Small intestine (tissue), 7 donors: ENCODE results near the gene ITGB1BP1. TPM values are rescaled to one million over a fixed set of nuclear protein-coding genes. Genes with fewer than 3 reads are reported as not detected.

Source experiments
- DNase-seq, 2 donors: peaks; one replicate each; pipeline versions ENCODE4 v3.0.0 to v3.0.0-alpha.2; 2013
- FAIRE-seq: peaks from 2 replicates; lab custom pipeline; 2012; peaks lifted over from hg19 to GRCh38; lab: Jason Lieb, UNC
- H3K27ac ChIP-seq, 3 donors: one replicate each; pipeline ENCODE4 v1.5.1; 2013; ENCODE audit warnings: low read length in 2 of 3, mild to moderate bottlenecking in 2 of 3, control low read depth in 1 of 3, inconsistent platforms in 1 of 3, low read depth in 1 of 3, moderate library complexity in 1 of 3
- H3K27me3 ChIP-seq, 3 donors: one replicate each; pipeline ENCODE4 v1.6.1; 2013; ENCODE audit warnings: low read length in 3 of 3, inconsistent platforms in 1 of 3; ENCODE audit not compliant: control insufficient read depth in 3 of 3, insufficient read depth in 3 of 3
- H3K36me3 ChIP-seq, 3 donors: one replicate each; pipeline ENCODE4 v1.6.1; 2013; ENCODE audit warnings: low read length in 3 of 3, inconsistent platforms in 1 of 3, low read depth in 1 of 3, mild to moderate bottlenecking in 1 of 3, moderate library complexity in 1 of 3; ENCODE audit not compliant: control insufficient read depth in 3 of 3, insufficient read depth in 2 of 3
- H3K4me1 ChIP-seq, 3 donors: one replicate each; pipeline ENCODE4 v1.6.1; 2013; ENCODE audit warnings: low read length in 2 of 3, inconsistent platforms in 1 of 3, low read depth in 1 of 3, mild to moderate bottlenecking in 1 of 3, moderate library complexity in 1 of 3; ENCODE audit not compliant: control insufficient read depth in 3 of 3, insufficient read depth in 2 of 3
- H3K4me3 ChIP-seq, 3 donors: one replicate each; pipeline ENCODE4 v1.5.1; 2013; ENCODE audit warnings: low read length in 3 of 3, control low read depth in 1 of 3, inconsistent platforms in 1 of 3, low read depth in 1 of 3, mild to moderate bottlenecking in 1 of 3, moderate library complexity in 1 of 3
- H3K9me3 ChIP-seq, 2 donors: one replicate each; pipeline ENCODE4 v1.6.1; 2013; ENCODE audit warnings: low read depth in 1 of 2, low read length in 1 of 2; ENCODE audit not compliant: control insufficient read depth in 2 of 2, insufficient read depth in 1 of 2
- WGBS, 3 donors: extraction: QIAGEN DNeasy Blood & Tissue Kit; methylation state at CpG; one replicate each; pipeline ENCODE4 v1.1.7; 2013; 5-methylcytosine and 5-hydroxymethylcytosine counted together
- polyA plus RNA-seq, 4 donors: library from polyadenylated mRNA; stranded (reverse) in 3 of 4; unstranded in 1 of 4; fragments of 200-250 nt in 3 of 4; fragments of 120-200 nt in 1 of 4; gene quantifications; one replicate each; pipeline versions ENCODE4 v1.2.1 to v1.2.3, GENCODE V29; 2013
- donor health status: healthy with polysubstance abuse.
- donor health status: control.
- donor health status: control.
- donor health status: Bipolar disorder and iron deficiency.
- donor health status: healthy.

The ITGB1BP1 gene
- polyA plus RNA-seq, 4 donors, result 30.6 to 50.8 (median 35.2) TPM

- Histone ChIP-seq H3K36me3 (peaks cover 0 to 52% (median 2%) of the 10 kb centered on the region in 3 donors), H3K9me3 (no peaks in the 10 kb centered on the region), H3K27me3 (no peaks in the 10 kb centered on the region), H3K4me1 (no peaks in the 10 kb centered on the region), H3K27ac (no peak overlapping the region), H3K4me3 (no peak overlapping the region)
- WGBS, 3 donors, result 81 to 84% (median 81%) methylated on average over 7 of the region's 7 CpGs
- DNase-seq (no peak), FAIRE-seq (no peak)
Observed at GRCh38 chr2:9412781-9413180, 10.5 kb downstream of the ITGB1BP1 start.

GRCh38 chr2:9410108-9410507 lies 13.2 kb downstream of the ITGB1BP1 start:
- Histone ChIP-seq H3K4me3 (no peak overlapping the region), H3K27ac (no peak overlapping the region), H3K4me1 (no peaks in the 10 kb centered on the region), H3K36me3 (peaks cover 0 to 49% (median 5%) of the 10 kb centered on the region in 3 donors), H3K27me3 (no peaks in the 10 kb centered on the region), H3K9me3 (no peaks in the 10 kb centered on the region)
- no peak for DNase-seq
- FAIRE-seq, result no peak
- 96 to 100% (median 97%) methylated on average over 3 of the region's 3 CpGs for WGBS, 3 donors

- DNase-seq (no peak), FAIRE-seq (no peak)
- Histone ChIP-seq H3K9me3 (no peaks in the 10 kb centered on the region), H3K4me3 (no peak overlapping the region), H3K4me1 (no peaks in the 10 kb centered on the region), H3K27me3 (no peaks in the 10 kb centered on the region), H3K27ac (no peak overlapping the region), H3K36me3 (peaks cover 0 to 42% (median 5%) of the 10 kb centered on the region in 3 donors)
- 79 to 88% (median 82%) methylated on average over 9 of the region's 9 CpGs for whole genome bisulfite sequencing, 3 donors
Observed at GRCh38 chr2:9408641-9409151, 14.6 kb downstream of the ITGB1BP1 start.

GRCh38 chr2:9407363-9407811 lies 15.9 kb downstream of the ITGB1BP1 start:
- Histone ChIP-seq H3K27me3 (no peaks in the 10 kb centered on the region), H3K36me3 (peaks cover 1 to 44% (median 5%) of the 10 kb centered on the region in 3 donors), H3K4me3 (no peak overlapping the region), H3K4me1 (no peaks in the 10 kb centered on the region), H3K9me3 (no peaks in the 10 kb centered on the region), H3K27ac (no peak overlapping the region)
- no peak for FAIRE-seq
- 83 to 92% (median 88%) methylated on average over 8 of the region's 8 CpGs for WGBS, 3 donors
- no peak for DNase-seq

- Histone ChIP-seq H3K4me3 (no peak overlapping the region), H3K4me1 (no peaks in the 10 kb centered on the region), H3K27ac (no peak overlapping the region), H3K9me3 (no peaks in the 10 kb centered on the region), H3K27me3 (no peaks in the 10 kb centered on the region), H3K36me3 (peaks cover 2 to 47% (median 3%) of the 10 kb centered on the region in 3 donors)
- WGBS, 3 donors, result 67 to 83% (median 79%) methylated on average over 13 of the region's 13 CpGs
- no peak for DNase-seq
- no peak for FAIRE-seq
Observed at GRCh38 chr2:9406529-9407362, 16.6 kb downstream of the ITGB1BP1 start.

GRCh38 chr2:9405636-9406035 lies 17.7 kb downstream of the ITGB1BP1 start:
- H3K4me1 ChIP-seq, result no peaks in the 10 kb centered on the region
- H3K9me3 ChIP-seq, result no peaks in the 10 kb centered on the region
- peaks cover 2 to 51% (median 3%) of the 10 kb centered on the region in 3 donors for H3K36me3 ChIP-seq
- no peaks in the 10 kb centered on the region for H3K27me3 ChIP-seq
- no peak overlapping the region for H3K4me3 ChIP-seq
- no peak overlapping the region for H3K27ac ChIP-seq
- DNase-seq (no peak), FAIRE-seq (no peak)
- WGBS, 3 donors, result 88 to 100% (median 93%) methylated on average over 2 of the region's 2 CpGs

- 82 to 90% (median 90%) methylated on average over 4 of the region's 4 CpGs for WGBS, 3 donors
- no peak for FAIRE-seq
Observed at GRCh38 chr2:9404451-9404850, 18.9 kb downstream of the ITGB1BP1 start.

GRCh38 chr2:9403924-9404323 lies 19.4 kb downstream of the ITGB1BP1 start:
- H3K36me3 ChIP-seq, result peaks cover 2 to 54% (median 3%) of the 10 kb centered on the region in 3 donors
- no peaks in the 10 kb centered on the region for H3K4me1 ChIP-seq
- WGBS, 3 donors, result 71 to 85% (median 80%) methylated on average over 2 of the region's 2 CpGs
- no peaks in the 10 kb centered on the region for H3K27me3 ChIP-seq
- DNase-seq, result no peak
- H3K9me3 ChIP-seq, result no peaks in the 10 kb centered on the region
- FAIRE-seq, result no peak
- H3K27ac ChIP-seq, result no peak overlapping the region
- H3K4me3 ChIP-seq, result no peak overlapping the region

More at GRCh38 chr2:9404451-9404850, 18.9 kb downstream of the ITGB1BP1 start:
- no peaks in the 10 kb centered on the region for H3K9me3 ChIP-seq
- no peaks in the 10 kb centered on the region for H3K4me1 ChIP-seq
- no peak for DNase-seq
- peaks cover 2 to 49% (median 3%) of the 10 kb centered on the region in 3 donors for H3K36me3 ChIP-seq
- no peak overlapping the region for H3K27ac ChIP-seq
- no peaks in the 10 kb centered on the region for H3K27me3 ChIP-seq
- H3K4me3 ChIP-seq, result no peak overlapping the region
